Hepatocyte (in vitro differentiated cells): ENCODE data around the gene EPB41L1. TPM values are rescaled to one million over a fixed set of nuclear protein-coding genes. Genes with fewer than 3 reads are reported as not detected.

Experiments used
- DNase-seq: peaks from one replicate; pipeline ENCODE4 v3.0.0-alpha.2; 2016; ENCODE audit warnings: low spot score
- H2AFZ ChIP-seq: fragments of 200-600 bp; sonication (generic); 2 replicates; pipeline ENCODE4 v1.6.0; 2016; ENCODE audit warnings: antibody characterized with exemption, mild to moderate bottlenecking
- H3K27ac ChIP-seq: fragments of 200-600 bp; sonication (generic); 2 replicates; pipeline ENCODE4 v1.5.1; 2016; ENCODE audit warnings: mild to moderate bottlenecking
- H3K27me3 ChIP-seq: fragments of 200-600 bp; sonication (generic); 2 replicates; pipeline ENCODE4 v1.6.1; 2016
- H3K36me3 ChIP-seq: fragments of 200-600 bp; sonication (generic); replicated peaks from 2 replicates; pipeline ENCODE4 v1.5.1; 2016; ENCODE audit warnings: low read depth; ENCODE audit not compliant: insufficient read depth
- H3K4me1 ChIP-seq: fragments of 200-600 bp; sonication (generic); 2 replicates; pipeline ENCODE4 v1.5.1; 2016; ENCODE audit warnings: mild to moderate bottlenecking, moderate library complexity; ENCODE audit not compliant: insufficient read depth
- H3K4me2 ChIP-seq: fragments of 200-600 bp; sonication (generic); 2 replicates; pipeline ENCODE4 v1.6.0; 2016
- H3K4me3 ChIP-seq: fragments of 200-600 bp; sonication (generic); 2 replicates; pipeline ENCODE4 v1.5.1; 2016; ENCODE audit warnings: mild to moderate bottlenecking
- H3K79me2 ChIP-seq: fragments of 200-600 bp; sonication (generic); 2 replicates; pipeline ENCODE4 v1.6.0; 2017; ENCODE audit warnings: mild to moderate bottlenecking
- H3K9me2 ChIP-seq: fragments of 200-600 bp; sonication (generic); replicated peaks from 2 replicates; pipeline ENCODE4 v1.6.0; 2017; ENCODE audit warnings: mild to moderate bottlenecking; ENCODE audit not compliant: insufficient read depth
- H3K9me3 ChIP-seq: fragments of 200-600 bp; sonication (generic); 2 replicates; pipeline ENCODE4 v1.5.1; 2016; ENCODE audit warnings: low read depth, mild to moderate bottlenecking
- H4K20me1 ChIP-seq: fragments of 200-600 bp; sonication (generic); 2 replicates; pipeline ENCODE4 v1.6.0; 2016; ENCODE audit warnings: mild to moderate bottlenecking; ENCODE audit not compliant: insufficient read depth, poor library complexity, severe bottlenecking
- CTCF ChIP-seq: fragments of 200-600 bp; sonication (generic); IDR thresholded peaks from 2 replicates; pipeline ENCODE4 v1.5.1; 2016; ENCODE audit warnings: antibody characterized with exemption, mild to moderate bottlenecking; ENCODE audit not compliant: poor library complexity
- EZH2 ChIP-seq: fragments of 200-600 bp; sonication (generic); IDR thresholded peaks from 2 replicates; pipeline ENCODE4 v1.6.1; 2016; ENCODE audit warnings: antibody characterized with exemption, mild to moderate bottlenecking, borderline replicate concordance
- EZH2phosphoT487 ChIP-seq: fragments of 200-600 bp; sonication (generic); IDR thresholded peaks from one replicate; pipeline ENCODE4 v1.6.1; 2018; ENCODE audit warnings: antibody characterized with exemption, mild to moderate bottlenecking, low read depth, moderate library complexity; ENCODE audit not compliant: unreplicated experiment, severe bottlenecking
- WGBS: methylation state at CpG from one replicate; pipeline ENCODE4 v1.1.6; 2016; ENCODE audit warnings: low lambda C conversion rate; ENCODE audit errors: missing lambda C conversion rate; 5-methylcytosine and 5-hydroxymethylcytosine counted together
- polyA plus RNA-seq: library from polyadenylated mRNA; unstranded; fragments of >200 nt; fragmentation: Nextera tagmentation; extraction: Ambion mirVana; gene quantifications from 2 replicates; pipeline ENCODE4 v1.2.1, GENCODE V29; 2016
- total RNA-seq: library from RNA; depleted of rRNA; stranded (reverse); fragments of >200 nt; gene quantifications from 2 replicates; pipeline ENCODE4 v1.2.3, GENCODE V29; 2014

EPB41L1 gene
- total and polyA plus RNA-seq, 2 experiments from 2014 or later: 25.2 to 36.4 TPM

DNA sequence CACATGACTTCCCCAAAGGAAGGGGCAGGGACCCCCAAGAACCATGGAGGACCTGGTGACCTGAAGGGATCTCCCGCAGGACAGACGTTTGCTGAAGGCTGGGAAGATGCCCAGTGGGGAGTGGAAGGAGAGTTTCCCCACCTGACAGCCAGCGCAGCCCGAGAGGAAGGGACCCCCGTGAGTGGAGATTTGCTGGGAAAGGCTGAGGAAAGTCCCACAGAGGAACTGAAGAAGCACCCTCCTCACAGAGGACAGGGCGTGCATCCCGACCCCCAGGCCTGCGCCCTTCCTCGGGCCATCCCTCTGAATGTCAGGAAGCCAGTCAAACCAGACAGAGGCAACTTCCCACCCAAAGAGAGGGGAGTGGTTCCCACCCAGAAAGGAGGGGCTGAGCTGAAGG, 52.1 kb downstream of the EPB41L1 start:
- WGBS: 98% methylated on average over 9 of the region's 9 CpGs

GRCh38 chr20:36207602-36208001, 53.1 kb downstream of the EPB41L1 start:
- TF ChIP-seq EZH2phosphoT487 (no peak), CTCF (no peak), EZH2 (no peak)
- DNase-seq: no peak
- no peaks in the 10 kb centered on the region for H4K20me1 ChIP-seq
- WGBS: 93% methylated on average over 11 of the region's 11 CpGs
- no peaks in the 10 kb centered on the region for H3K79me2 ChIP-seq
- H3K4me1 ChIP-seq: no peaks in the 10 kb centered on the region
- H3K27ac ChIP-seq: no peak overlapping the region
- no peak overlapping the region for H2AFZ ChIP-seq
- no peak overlapping the region for H3K4me2 ChIP-seq
- no peaks in the 10 kb centered on the region for H3K9me3 ChIP-seq
- no peaks in the 10 kb centered on the region for H3K27me3 ChIP-seq
- no peak overlapping the region for H3K4me3 ChIP-seq
- no peaks in the 10 kb centered on the region for H3K36me3 ChIP-seq
- H3K9me2 ChIP-seq: no peaks in the 10 kb centered on the region

More for the DNA sequence above, 52.1 kb downstream of the EPB41L1 start:
- Histone ChIP-seq H3K4me1 (no peaks in the 10 kb centered on the region), H3K4me3 (no peak overlapping the region), H4K20me1 (no peaks in the 10 kb centered on the region), H3K79me2 (no peaks in the 10 kb centered on the region), H3K27me3 (no peaks in the 10 kb centered on the region), H3K9me2 (no peaks in the 10 kb centered on the region), H2AFZ (no peak overlapping the region), H3K36me3 (no peaks in the 10 kb centered on the region), H3K27ac (no peak overlapping the region), H3K9me3 (no peaks in the 10 kb centered on the region), H3K4me2 (no peak overlapping the region)
- TF ChIP-seq CTCF (no peak), EZH2phosphoT487 (no peak), EZH2 (no peak)
- no peak for DNase-seq

GRCh38 chr20:36208257-36208656, 53.7 kb downstream of the EPB41L1 start:
- no peaks in the 10 kb centered on the region for H3K4me1 ChIP-seq
- H3K4me3 ChIP-seq: no peak overlapping the region
- no peaks in the 10 kb centered on the region for H3K79me2 ChIP-seq
- H3K36me3 ChIP-seq: no peaks in the 10 kb centered on the region
- 82% methylated on average over 10 of the region's 10 CpGs for WGBS
- H4K20me1 ChIP-seq: no peaks in the 10 kb centered on the region
- no peak for DNase-seq
- H3K9me2 ChIP-seq: no peaks in the 10 kb centered on the region
- no peaks in the 10 kb centered on the region for H3K9me3 ChIP-seq
- H3K27me3 ChIP-seq: no peaks in the 10 kb centered on the region
- no peak overlapping the region for H3K4me2 ChIP-seq
- no peak overlapping the region for H3K27ac ChIP-seq
- TF ChIP-seq EZH2 (no peak), EZH2phosphoT487 (no peak), CTCF (no peak)
- no peak overlapping the region for H2AFZ ChIP-seq

DNA sequence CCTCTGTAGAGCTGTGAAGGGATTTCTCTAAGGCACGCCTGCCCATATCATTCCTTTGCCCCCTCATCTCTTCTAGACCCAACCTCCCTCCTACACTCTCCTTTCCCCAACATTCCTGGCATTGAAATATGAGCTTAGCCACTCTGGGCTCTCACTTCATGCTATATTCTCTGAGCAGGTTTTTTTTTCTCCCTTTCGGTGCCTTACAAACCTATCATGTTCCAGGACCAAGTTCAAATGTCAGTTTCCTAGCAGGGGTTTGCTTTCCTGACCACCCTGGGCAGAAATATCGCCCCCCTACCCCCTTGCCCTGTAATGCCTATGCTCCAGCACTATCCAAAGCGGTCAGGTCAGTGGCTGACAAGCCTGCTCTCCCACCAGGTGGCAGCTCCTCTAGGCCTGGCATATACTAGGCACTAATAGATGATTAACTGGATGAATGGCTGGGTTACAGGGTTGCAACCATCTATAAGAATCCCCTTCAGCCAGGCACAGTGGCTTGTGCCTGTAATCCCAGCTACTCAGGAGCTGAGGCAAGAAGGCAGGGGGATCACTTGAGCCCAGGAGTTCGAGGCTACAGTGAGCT, 56.0 kb downstream of the EPB41L1 start:
- Histone ChIP-seq H3K27ac (no peak overlapping the region), H3K9me3 (no peaks in the 10 kb centered on the region), H3K9me2 (no peaks in the 10 kb centered on the region), H3K4me1 (no peaks in the 10 kb centered on the region), H3K4me2 (no peak overlapping the region), H3K36me3 (no peaks in the 10 kb centered on the region), H4K20me1 (no peaks in the 10 kb centered on the region), H3K79me2 (no peaks in the 10 kb centered on the region), H3K4me3 (no peak overlapping the region), H2AFZ (no peak overlapping the region), H3K27me3 (no peaks in the 10 kb centered on the region)
- TF ChIP-seq CTCF (no peak), EZH2 (no peak), EZH2phosphoT487 (no peak)
- DNase-seq: no peak
- WGBS: 91% methylated on average over 5 of the region's 5 CpGs
